Stomach (tissue), 9 donors: ENCODE measurements around the gene R3HCC1L. TPM values are rescaled to one million over a fixed set of nuclear protein-coding genes. Genes with fewer than 3 reads are reported as not detected.
"Not testable (repeated sequence)": the region's sequence is repeated elsewhere in the genome, so short reads cannot be mapped to it uniquely, and the experiment has no call there.

Experiments used
- DNase-seq, 2 donors: peaks; one replicate each; pipeline versions ENCODE4 v3.0.0 to v3.0.0-alpha.2; 2013 to 2019
- H3K27ac ChIP-seq, 5 donors: fragments of 200-600 bp in 4 of 5; sonication (generic) in 4 of 5; one replicate each; pipeline ENCODE4 v1.5.1; 2013 to 2019; ENCODE audit warnings: mild to moderate bottlenecking in 1 of 5, moderate library complexity in 1 of 5
- H3K27me3 ChIP-seq, 3 donors: fragments of 200-600 bp; sonication (generic); one replicate each; pipeline ENCODE4 v1.5.1; 2017 to 2019; ENCODE audit warnings: mixed run types in 1 of 3
- H3K36me3 ChIP-seq, 4 donors: fragments of 200-600 bp; sonication (generic); 1 replicate in 3 of 4; 2 replicates in 1 of 4; pipeline ENCODE4 v1.5.1; 2016 to 2019
- H3K4me1 ChIP-seq, 4 donors: fragments of 200-600 bp; sonication (generic); one replicate each; pipeline ENCODE4 v1.5.1; 2016 to 2019
- H3K4me3 ChIP-seq, 4 donors: fragments of 200-600 bp; sonication (generic) in 3 of 4; one replicate each; pipeline ENCODE4 v1.5.1; 2016 to 2019; ENCODE audit warnings: mild to moderate bottlenecking in 1 of 4
- H3K9me3 ChIP-seq, 4 donors: fragments of 200-600 bp; sonication (generic); one replicate each; pipeline ENCODE4 v1.5.1; 2016 to 2019
- CTCF ChIP-seq, 7 experiments: fragments of 450-650 bp in 4 of 7; fragments of 200-600 bp in 3 of 7; sonication (generic) in 3 of 7; IDR thresholded peaks; one replicate each; pipeline ENCODE4 v1.5.1; 2016 to 2019; ENCODE audit warnings: antibody characterized with exemption in 7 of 7, control low read depth in 2 of 7, mild to moderate bottlenecking in 1 of 7
- EP300 ChIP-seq: sonication (generic); formaldehyde crosslinking; IDR thresholded peaks from one replicate; pipeline ENCODE4 v1.6.1; 2017; ENCODE audit warnings: antibody characterized with exemption
- POLR2A ChIP-seq, 4 donors: fragments of 450-650 bp; IDR thresholded peaks; one replicate each; pipeline ENCODE4 v1.6.1; 2016; ENCODE audit warnings: antibody characterized with exemption in 4 of 4, control low read depth in 2 of 4, mild to moderate bottlenecking in 1 of 4, moderate library complexity in 1 of 4
- POLR2AphosphoS5 ChIP-seq, 3 donors: sonication (generic); formaldehyde crosslinking; IDR thresholded peaks; one replicate each; pipeline ENCODE4 v1.6.1; 2016; ENCODE audit warnings: antibody characterized with exemption in 3 of 3
- WGBS, 5 donors: extraction: QIAGEN DNeasy Blood & Tissue Kit in 3 of 5; methylation state at CpG; one replicate each; pipeline versions ENCODE4 v1.1.5 to v1.1.7; 2013 to 2018; 5-methylcytosine and 5-hydroxymethylcytosine counted together
- intact Hi-C: fragments of 100-400 bp; cut with DNase I; formaldehyde crosslinking; loops from one replicate; pipeline ENCODE4 v1.15.1; 2023; ENCODE audit warnings: low total_unique reads
- polyA plus RNA-seq, 3 donors: library from polyadenylated mRNA; stranded (reverse); fragments of 200-250 nt; gene quantifications; one replicate each; pipeline ENCODE4 v1.2.3, GENCODE V29; 2013
- total RNA-seq, 5 donors: library from RNA; depleted of rRNA; stranded (reverse); fragments of >200 nt; gene quantifications; one replicate each; pipeline versions ENCODE4 v1.1.0 to v1.2.3, GENCODE V29; 2014 to 2016
- donor health status: healthy with polysubstance abuse.
- donor health status: Bipolar disorder and iron deficiency.
- donor health status: healthy.

R3HCC1L gene
- total and polyA plus RNA-seq, 8 donors: 7.3 to 97.6 (median 15.3) TPM

GRCh38 chr10:98173260-98173659, 38.8 kb downstream of the R3HCC1L start:
- DNase-seq: no peak
- TF ChIP-seq POLR2AphosphoS5 (IDR thresholded peaks at IDR 0.05) (no peak), EP300 (no peak), CTCF (IDR thresholded peaks at IDR 0.05) (no peak), POLR2A (IDR thresholded peaks at IDR 0.05) (no peak)
- no peaks in the 10 kb centered on the region for H3K9me3 ChIP-seq
- peaks cover 0 to 26% (median 16%) of the 10 kb centered on the region in 4 donors for H3K36me3 ChIP-seq
- H3K27ac ChIP-seq: no peak overlapping the region
- 87 to 97% (median 96%) methylated on average over 6 of the region's 6 CpGs for WGBS, 5 donors
- peaks cover 0 to 13% (median 2%) of the 10 kb centered on the region in 4 donors for H3K4me1 ChIP-seq
- intact Hi-C loops: no loop called here
- H3K4me3 ChIP-seq: no peak overlapping the region
- no peaks in the 10 kb centered on the region for H3K27me3 ChIP-seq

- DNase-seq, intact Hi-C loops, H3K27ac ChIP-seq, H3K4me3 ChIP-seq, H3K9me3 ChIP-seq, H3K27me3 ChIP-seq, H3K4me1 ChIP-seq: not testable (repeated sequence)
- peaks cover 0 to 24% (median 19%) of the 10 kb centered on the region in 4 donors for H3K36me3 ChIP-seq
- WGBS, 5 donors: 96 to 98% (median 98%) methylated on average over 14 of the region's 14 CpGs
Measured at GRCh38 chr10:98182351-98182915, 48.0 kb downstream of the R3HCC1L start.

- TF ChIP-seq EP300 (no peak), POLR2AphosphoS5 (IDR thresholded peaks at IDR 0.05) (no peak), POLR2A (IDR thresholded peaks at IDR 0.05) (no peak), CTCF (IDR thresholded peaks at IDR 0.05) (no peak)
- no peaks in the 10 kb centered on the region for H3K9me3 ChIP-seq
- 90 to 98% (median 93%) methylated on average over 1 of the region's 1 CpG for WGBS, 5 donors
- H3K36me3 ChIP-seq: peaks cover 0 to 29% (median 23%) of the 10 kb centered on the region in 4 donors
- DNase-seq: no peak
- no peaks in the 10 kb centered on the region for H3K4me1 ChIP-seq
- no peak overlapping the region for H3K27ac ChIP-seq
- intact Hi-C loops: no loop called here
- H3K27me3 ChIP-seq: no peaks in the 10 kb centered on the region
- H3K4me3 ChIP-seq: no peak overlapping the region
Measured at GRCh38 chr10:98186681-98187080, 52.2 kb downstream of the R3HCC1L start.

GRCh38 chr10:98190773-98191172, 56.3 kb downstream of the R3HCC1L start:
- 95 to 98% (median 98%) methylated on average over 4 of the region's 4 CpGs for WGBS, 5 donors

GRCh38 chr10:98193037-98193436, 58.6 kb downstream of the R3HCC1L start:
- intact Hi-C loops: no loop called here
- Histone ChIP-seq H3K4me1 (peaks cover 0 to 11% (median 0%) of the 10 kb centered on the region in 4 donors), H3K4me3 (no peak overlapping the region), H3K36me3 (peaks cover 0 to 8% (median 2%) of the 10 kb centered on the region in 4 donors), H3K9me3 (no peaks in the 10 kb centered on the region), H3K27ac (no peak overlapping the region), H3K27me3 (no peaks in the 10 kb centered on the region)
- TF ChIP-seq POLR2A (IDR thresholded peaks at IDR 0.05) (no peak), CTCF (IDR thresholded peaks at IDR 0.05) (no peak), POLR2AphosphoS5 (IDR thresholded peaks at IDR 0.05) (no peak), EP300 (no peak)
- 85 to 98% (median 96%) methylated on average over 2 of the region's 2 CpGs for WGBS, 5 donors
- no peak for DNase-seq

More at GRCh38 chr10:98190773-98191172, 56.3 kb downstream of the R3HCC1L start:
- DNase-seq, H3K9me3 ChIP-seq, H3K27ac ChIP-seq, H3K27me3 ChIP-seq, H3K4me3 ChIP-seq, intact Hi-C loops, H3K4me1 ChIP-seq: not testable (repeated sequence)
- H3K36me3 ChIP-seq: peaks cover 0 to 16% (median 10%) of the 10 kb centered on the region in 4 donors
